NOMO-1 treated with dmso at 0.1 percent for 144 hours (cell line): ENCODE results near the gene LGALS1.
"Not testable (repeated sequence)": the region's sequence is repeated elsewhere in the genome, so short reads cannot be mapped to it uniquely, and the experiment has no call there.

Experiments used
- DNase-seq: peaks from one replicate; lab custom pipeline; 2025; ENCODE audit not compliant: unreplicated experiment; lab: John Stamatoyannopoulos, UW

Gene LGALS1

GRCh38 chr22:37686002-37686982 lies 10.9 kb downstream of the LGALS1 start, which contains the start of gene NOL12:
Gene NOL12, plus strand, starts transcription at chr22:37686343. Its CDS starts 50 bp downstream, at chr22:37686393.
- DNase-seq: peak; percentile 78

- DNase-seq: no peak
These were observed 15.0 kb downstream of the LGALS1 start for GRCh38 chr22:37690407-37690806.

GRCh38 chr22:37690901-37691504 lies 15.6 kb downstream of the LGALS1 start:
- no peak for DNase-seq

- no peak for DNase-seq
These were observed 17.3 kb downstream of the LGALS1 start for GRCh38 chr22:37692627-37693285.

GRCh38 chr22:37694131-37694530 lies 18.7 kb downstream of the LGALS1 start:
- not testable (repeated sequence) for DNase-seq

DNA sequence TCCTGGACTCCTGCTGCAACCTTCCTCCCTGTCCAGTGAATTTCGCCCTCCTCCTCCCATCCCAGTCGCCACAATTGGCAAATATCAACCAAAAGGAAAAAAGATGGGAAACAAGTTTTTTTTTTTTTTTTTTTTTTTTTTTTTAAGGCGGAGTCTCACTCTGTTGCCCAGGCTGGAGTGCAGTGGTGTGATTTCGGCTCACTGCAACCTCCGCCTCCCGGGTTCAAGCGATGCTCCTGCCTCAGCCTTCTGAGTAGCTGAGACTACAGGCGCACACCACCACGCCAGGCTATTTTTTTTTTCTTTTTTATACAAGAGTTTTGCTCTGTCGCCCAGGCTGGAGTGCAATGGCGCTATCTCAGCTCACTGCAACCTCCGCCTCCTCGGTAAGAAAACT lies 20.8 kb downstream of the LGALS1 start:
- not testable (repeated sequence) for DNase-seq

DNA sequence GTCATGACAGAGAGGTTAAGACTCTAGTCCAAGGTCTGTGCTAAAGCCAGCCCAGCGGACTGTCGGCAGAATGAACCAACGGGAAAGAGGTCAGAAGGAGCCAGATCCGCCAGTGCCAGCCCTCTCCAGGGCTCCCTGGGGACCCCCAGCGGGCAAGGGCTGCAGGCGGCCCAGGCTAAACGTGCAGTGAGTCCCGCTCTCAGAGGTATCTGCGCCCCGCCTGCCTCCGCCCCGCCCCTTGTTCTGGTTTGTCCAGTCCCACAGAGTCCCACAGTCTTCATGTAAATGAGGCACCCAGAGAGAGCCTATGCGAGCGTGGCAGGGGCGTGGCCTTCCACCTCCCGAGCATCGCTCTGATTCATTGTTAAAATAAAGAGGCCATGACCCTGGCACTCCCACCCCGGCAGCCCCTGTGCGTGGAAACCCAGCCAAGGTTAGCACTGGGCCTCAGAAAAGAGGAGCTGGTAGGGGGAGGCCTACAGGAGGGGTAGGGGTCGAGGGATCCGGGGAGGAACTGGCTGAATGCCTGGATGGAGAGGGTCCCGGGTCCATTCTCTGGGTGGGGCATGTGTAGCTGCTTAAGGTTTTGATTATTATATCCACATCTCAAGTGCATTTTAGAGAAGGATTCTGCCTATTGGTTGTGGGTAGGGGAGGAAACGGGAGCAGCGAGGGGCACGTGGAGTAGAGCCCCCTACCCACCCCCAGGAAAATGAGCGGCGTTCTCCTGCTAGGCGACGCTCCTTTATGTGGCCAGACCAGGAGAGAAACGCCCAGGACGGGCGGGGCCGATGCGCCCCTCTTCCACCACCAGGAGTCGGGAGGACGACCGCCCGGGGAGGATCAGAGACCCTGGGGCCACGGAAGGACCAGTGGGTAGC lies 21.5 kb downstream of the LGALS1 start, which contains the start of gene TRIOBP:
Gene TRIOBP (plus strand): TSS at position 392 of the 881 bp plus-strand sequence. CDS start 4,318 bp downstream, outside the sequence.
- no peak for DNase-seq

DNA sequence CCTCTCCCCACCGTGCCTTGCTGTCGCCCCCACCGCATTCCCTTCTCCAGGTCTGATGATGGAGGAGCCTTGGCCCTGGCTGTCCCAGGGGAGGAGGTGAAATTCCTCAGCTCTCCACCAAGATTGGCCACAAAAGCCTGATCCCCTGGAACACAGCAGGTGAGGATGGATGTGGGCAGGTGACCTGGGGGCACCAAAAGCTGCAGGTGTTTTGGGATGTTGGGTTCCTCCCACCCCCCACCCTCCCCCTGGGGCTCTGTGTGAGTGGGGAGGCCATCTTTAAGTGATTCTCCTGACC lies 22.1 kb downstream of the LGALS1 start:
- no peak for DNase-seq

GRCh38 chr22:37701141-37701786 lies 25.8 kb downstream of the LGALS1 start:
- no peak for DNase-seq

DNA sequence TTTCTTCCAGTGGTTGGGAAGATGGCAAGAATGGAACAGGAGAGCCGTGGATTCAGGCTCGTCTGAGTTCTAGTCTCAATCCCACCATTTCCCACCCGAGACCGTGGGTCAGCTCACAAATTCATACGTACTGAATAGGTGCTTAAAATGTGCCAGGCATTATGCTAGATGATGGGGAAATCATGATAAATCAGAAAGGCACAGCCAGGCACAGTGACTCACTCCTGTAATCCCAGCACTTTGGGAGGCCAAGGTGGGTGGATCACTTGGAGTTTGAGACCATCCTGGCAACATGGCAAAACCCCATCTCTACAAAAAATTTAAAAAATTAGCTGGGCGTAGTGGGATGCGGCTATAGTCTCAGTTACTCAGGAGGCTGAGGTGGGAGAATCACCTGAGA lies 28.5 kb downstream of the LGALS1 start:
- DNase-seq: no peak

DNA sequence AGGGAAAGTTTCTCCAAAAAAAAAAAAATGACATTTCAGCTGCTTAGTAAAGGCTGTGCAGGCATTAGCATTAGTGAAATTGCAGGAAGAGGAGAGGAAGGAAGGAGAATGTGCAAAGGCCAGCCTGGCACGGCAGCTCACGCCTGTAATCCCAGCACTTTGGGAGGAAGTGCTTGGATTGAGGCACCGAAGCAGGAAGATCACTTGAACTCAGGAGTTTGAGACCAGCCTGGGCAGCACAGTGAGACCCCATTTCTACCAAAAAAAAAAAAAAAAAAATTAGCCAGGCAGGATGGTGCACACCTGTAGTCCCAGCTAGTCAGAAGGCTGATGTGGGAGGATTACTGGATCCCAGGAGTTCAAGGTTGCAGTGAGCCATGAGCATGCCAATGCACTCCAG lies 29.2 kb downstream of the LGALS1 start:
- DNase-seq: no peak

GRCh38 chr22:37705205-37705604 lies 29.8 kb downstream of the LGALS1 start:
- no peak for DNase-seq

DNA sequence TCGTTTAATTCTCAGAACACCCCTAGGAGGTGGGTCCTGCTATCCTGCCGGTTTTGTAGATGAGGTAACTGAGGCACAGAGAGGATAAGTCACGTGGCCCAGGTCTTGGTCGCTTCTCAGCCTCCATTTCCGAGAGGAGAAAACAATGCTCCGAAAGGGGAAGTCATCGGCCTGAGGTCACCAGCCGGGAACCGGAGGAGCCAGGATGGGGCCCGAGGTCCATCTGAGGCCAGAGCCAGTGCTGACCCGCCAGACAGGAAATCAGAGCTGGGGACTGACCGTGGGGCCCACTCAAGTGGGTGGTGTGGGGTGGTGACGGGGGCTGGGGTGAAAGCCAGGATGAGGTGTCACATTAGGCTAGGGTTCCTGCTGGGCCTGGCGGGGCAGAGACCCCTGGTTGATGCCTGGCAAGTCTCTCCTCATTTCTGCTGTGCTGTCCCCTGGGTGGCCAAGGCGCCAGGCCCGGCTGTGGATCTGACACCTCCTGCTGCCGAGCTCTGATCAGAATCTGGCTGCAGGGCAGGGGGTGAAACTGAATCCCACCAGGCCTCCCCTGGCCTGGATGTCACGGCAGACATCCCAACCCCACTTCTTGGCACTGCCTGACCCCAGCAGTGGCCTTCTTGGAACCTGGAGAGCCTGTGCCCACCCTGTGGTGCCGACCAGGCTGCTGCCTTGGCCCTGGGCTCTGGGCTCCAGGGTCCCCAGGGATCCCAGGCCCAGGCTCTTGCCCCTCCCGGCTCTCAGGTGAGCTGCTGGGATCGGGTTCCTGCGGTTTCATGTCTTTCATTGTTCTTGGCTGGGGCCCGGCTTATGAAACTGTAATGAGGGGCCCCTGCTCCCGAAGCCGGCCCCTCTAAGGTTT lies 33.4 kb downstream of the LGALS1 start:
- DNase-seq: no peak

- no peak for DNase-seq
These were observed 34.0 kb downstream of the LGALS1 start for GRCh38 chr22:37709445-37709765.

DNA sequence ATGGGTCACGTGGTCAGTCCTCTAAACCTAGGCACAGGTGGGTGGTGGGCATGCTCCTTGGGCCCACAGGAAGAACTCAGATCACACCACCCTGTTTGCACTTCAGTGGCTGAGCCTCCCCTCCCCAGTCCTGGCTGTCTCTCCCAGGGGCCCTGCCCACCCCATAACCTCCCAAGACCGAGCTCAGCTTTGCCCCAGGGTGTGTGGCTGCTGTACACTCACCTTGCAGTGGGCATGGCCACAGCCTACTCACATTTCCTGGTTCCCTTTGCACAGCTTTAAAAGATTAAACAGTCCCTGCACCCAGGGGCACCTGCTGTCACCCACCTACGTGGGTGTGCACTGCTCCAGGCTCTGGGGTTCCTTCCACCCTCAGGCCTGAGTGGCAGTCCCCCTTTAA lies 35.2 kb downstream of the LGALS1 start:
- no peak for DNase-seq

GRCh38 chr22:37711490-37711889 lies 36.1 kb downstream of the LGALS1 start:
- DNase-seq: no peak

GRCh38 chr22:37713761-37714160 lies 38.3 kb downstream of the LGALS1 start:
- DNase-seq: no peak

DNA sequence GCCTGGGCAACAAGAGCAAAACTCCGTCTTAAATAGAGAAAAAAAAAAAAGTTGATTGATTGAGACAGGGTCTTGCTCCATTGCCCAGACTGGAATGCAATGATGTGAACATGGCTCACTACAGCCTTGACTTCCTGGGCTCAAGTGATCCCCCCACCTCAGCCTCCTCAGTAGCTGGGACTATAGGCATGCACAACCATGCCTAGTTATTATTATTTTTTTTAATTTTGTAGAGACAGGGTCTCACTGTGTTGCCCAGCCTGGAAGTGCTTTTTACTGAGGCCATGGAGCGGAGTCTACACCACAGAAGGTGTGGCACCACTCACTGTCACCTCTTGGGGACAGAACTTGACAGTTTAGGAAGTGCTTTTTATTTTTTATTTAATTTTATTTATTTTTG lies 39.2 kb downstream of the LGALS1 start:
- DNase-seq: no peak

DNA sequence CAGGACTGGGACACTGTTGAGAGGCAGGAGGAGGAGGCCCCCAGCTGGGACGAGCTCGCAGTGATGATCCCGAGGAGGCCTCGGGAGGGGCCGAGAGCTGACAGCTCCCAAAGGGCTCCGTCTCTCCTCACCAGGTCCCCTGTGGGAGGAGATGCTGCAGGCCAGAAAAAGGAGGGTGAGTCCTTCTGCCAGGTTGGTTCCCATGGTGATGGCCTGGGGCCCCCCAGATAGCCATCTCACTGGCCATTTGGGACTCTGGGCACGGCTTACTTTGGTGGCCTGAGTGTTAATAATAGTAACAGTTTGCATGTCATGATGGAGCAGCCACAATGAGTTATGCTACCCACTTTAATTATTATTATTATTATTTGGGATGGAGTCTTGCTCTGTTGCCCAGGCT lies 40.3 kb downstream of the LGALS1 start:
- no peak for DNase-seq
